ENCODE results near the gene OXER1.

DNA sequence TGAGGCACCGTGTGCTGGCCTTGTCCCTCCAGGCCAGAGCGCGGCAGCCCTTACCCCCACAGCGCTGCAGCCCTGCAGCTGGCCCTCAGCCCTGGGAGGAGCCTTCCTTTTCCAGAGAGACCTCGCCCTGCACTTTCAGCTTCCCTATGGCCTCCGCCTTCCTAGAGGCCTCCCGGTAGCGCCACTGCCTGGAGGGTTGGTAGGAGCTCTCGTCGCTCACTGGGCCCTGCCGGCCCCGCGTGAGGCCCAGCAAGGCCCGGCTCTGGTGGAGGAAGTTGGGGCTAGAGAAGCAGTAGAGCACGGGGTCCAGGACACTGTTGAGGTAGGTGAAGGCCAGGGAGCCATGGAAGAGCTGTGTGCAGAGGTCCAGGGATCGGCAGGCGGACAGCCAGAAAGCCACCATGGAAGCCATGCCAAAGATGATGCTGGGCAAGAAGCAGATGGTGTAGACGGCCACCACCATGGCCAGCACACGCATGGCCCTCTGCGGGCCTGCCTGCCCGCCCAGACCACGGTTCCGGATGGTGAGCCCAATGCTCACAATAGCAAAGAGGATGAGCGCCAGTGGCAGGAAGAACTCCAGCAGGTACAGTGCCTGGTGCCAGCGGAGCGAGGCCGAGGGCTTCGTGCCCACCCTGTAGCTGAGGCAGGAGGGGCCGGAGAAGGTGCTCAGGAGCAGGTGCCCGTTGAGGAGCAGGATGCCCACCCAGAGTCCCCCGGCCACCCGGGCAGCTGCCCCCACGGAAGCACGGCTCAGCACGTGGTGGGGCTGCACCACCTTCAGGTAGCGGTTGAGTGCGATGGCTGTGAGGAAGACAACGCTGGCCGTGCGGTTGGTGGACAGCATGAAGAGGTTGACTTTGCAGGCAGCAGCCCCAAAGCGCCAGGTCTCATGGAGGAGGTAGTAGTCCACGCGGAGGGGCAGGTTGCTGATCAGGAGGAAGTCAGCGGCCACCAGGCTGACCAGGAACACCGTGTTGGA, 821 bp downstream of the OXER1 start:
- no peak for TF ChIP-seq ZNF274 (IDR thresholded peaks at IDR 0.05; ENCODE audit: low read depth, low read length)
- no peak for TF ChIP-seq YY1 (IDR thresholded peaks at IDR 0.05; ENCODE audit: insufficient read depth, insufficient read length)

Data from NT2/D1 (cell line).